A673 (cell line): ENCODE measurements around the gene FKBP4.

Source experiments
- EZH2 ChIP-seq: fragments of 200-600 bp; sonication (generic); IDR thresholded peaks from 2 replicates; pipeline ENCODE4 v1.6.1; 2017; ENCODE audit warnings: borderline replicate concordance, low read depth, mild to moderate bottlenecking, mixed read lengths, antibody characterized with exemption, low read length; ENCODE audit not compliant: poor library complexity, severe bottlenecking
- TF ChIP-seq, protein P1 (sequence below): fragments of 300-800, 200-600 bp; sonication (generic); conservative IDR thresholded peaks from 2 replicates; pipeline ENCODE4 v1.5.1; 2017; ENCODE audit warnings: low read depth, mild to moderate bottlenecking, antibody characterized with exemption, low read length, moderate library complexity, mixed read lengths

DNA sequence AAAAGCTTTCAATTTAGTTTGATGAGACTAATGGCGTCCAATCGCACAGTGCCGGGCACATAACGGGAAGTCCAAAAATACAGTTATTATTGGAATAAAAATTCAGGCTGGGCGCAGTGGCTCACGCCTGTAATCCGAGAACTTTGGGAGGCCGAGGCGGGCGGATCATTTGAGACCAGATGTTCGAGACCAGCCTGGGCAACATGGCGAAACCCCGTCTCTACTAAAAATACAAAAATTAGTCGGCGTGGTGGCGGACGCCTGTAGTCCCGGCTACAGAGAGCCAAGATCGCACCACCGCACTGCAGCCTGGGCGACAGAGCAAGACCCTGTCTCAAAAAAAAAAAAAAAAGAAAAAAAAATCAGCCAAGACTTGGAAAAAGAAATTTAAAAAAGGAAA is 1.2 kb upstream of the FKBP4 start:
- TF ChIP-seq, protein P1, sequence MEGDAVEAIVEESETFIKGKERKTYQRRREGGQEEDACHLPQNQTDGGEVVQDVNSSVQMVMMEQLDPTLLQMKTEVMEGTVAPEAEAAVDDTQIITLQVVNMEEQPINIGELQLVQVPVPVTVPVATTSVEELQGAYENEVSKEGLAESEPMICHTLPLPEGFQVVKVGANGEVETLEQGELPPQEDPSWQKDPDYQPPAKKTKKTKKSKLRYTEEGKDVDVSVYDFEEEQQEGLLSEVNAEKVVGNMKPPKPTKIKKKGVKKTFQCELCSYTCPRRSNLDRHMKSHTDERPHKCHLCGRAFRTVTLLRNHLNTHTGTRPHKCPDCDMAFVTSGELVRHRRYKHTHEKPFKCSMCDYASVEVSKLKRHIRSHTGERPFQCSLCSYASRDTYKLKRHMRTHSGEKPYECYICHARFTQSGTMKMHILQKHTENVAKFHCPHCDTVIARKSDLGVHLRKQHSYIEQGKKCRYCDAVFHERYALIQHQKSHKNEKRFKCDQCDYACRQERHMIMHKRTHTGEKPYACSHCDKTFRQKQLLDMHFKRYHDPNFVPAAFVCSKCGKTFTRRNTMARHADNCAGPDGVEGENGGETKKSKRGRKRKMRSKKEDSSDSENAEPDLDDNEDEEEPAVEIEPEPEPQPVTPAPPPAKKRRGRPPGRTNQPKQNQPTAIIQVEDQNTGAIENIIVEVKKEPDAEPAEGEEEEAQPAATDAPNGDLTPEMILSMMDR: no peak
- no peak for TF ChIP-seq EZH2
